G401 (cell line): ENCODE data around the gene KMT2E. TPM values are rescaled to one million over a fixed set of nuclear protein-coding genes. Genes with fewer than 3 reads are reported as not detected.

Source experiments
- DNase-seq: peaks from one replicate; pipeline ENCODE4 v3.0.0-alpha.2; 2015; ENCODE audit warnings: low spot score
- in situ Hi-C: cut with HindIII; loops from 2 replicates; pipeline ENCODE4 v1.10.0; 2016; ENCODE audit warnings: low sequenced_read_pairs, mixed read lengths
- total RNA-seq: library from RNA; depleted of rRNA; stranded (reverse); fragments of >200 nt; shearing (Covaris generic); gene quantifications from 2 replicates; pipeline ENCODE4 v1.2.3, GENCODE V29; 2014

The KMT2E gene
- total RNA-seq, 1 experiment from 2014 or later = 29.9 TPM

GRCh38 chr7:105055621-105056020, 41.6 kb downstream of the KMT2E start:
- DNase-seq = no peak
- in situ Hi-C loops = no loop called here

GRCh38 chr7:105057472-105057871, 43.5 kb downstream of the KMT2E start:
- no peak for DNase-seq
- in situ Hi-C loops = no loop called here

- in situ Hi-C loops = no loop called here
- DNase-seq = no peak
These were observed 46.4 kb downstream of the KMT2E start for GRCh38 chr7:105060437-105060836.

- in situ Hi-C loops = no loop called here
- no peak for DNase-seq
These were observed 46.9 kb downstream of the KMT2E start for GRCh38 chr7:105060923-105061322.

- no peak for DNase-seq
- in situ Hi-C loops = no loop called here
These were observed 51.1 kb downstream of the KMT2E start for GRCh38 chr7:105065104-105065503.

GRCh38 chr7:105067691-105068090, 53.7 kb downstream of the KMT2E start:
- no peak for DNase-seq
- in situ Hi-C loops = no loop called here

- in situ Hi-C loops = no loop called here
- no peak for DNase-seq
These were observed 54.9 kb downstream of the KMT2E start for GRCh38 chr7:105068886-105069285.

GRCh38 chr7:105073143-105073542, 59.1 kb downstream of the KMT2E start:
- DNase-seq = no peak
- in situ Hi-C loops = no loop called here

GRCh38 chr7:105079348-105079747, 65.3 kb downstream of the KMT2E start:
- DNase-seq = no peak
- in situ Hi-C loops = no loop called here

- DNase-seq = no peak
- in situ Hi-C loops = no loop called here
These were observed 70.6 kb downstream of the KMT2E start for GRCh38 chr7:105084581-105084980.

- in situ Hi-C loops = no loop called here
These were observed 72.8 kb downstream of the KMT2E start for GRCh38 chr7:105086850-105087249.

GRCh38 chr7:105087981-105088380, 74.0 kb downstream of the KMT2E start:
- in situ Hi-C loops = no loop called here
- DNase-seq = no peak

More at GRCh38 chr7:105086850-105087249, 72.8 kb downstream of the KMT2E start:
- no peak for DNase-seq

- in situ Hi-C loops = no loop called here
- DNase-seq = no peak
These were observed 74.5 kb downstream of the KMT2E start for GRCh38 chr7:105088456-105088855.

GRCh38 chr7:105094966-105095365, 81.0 kb downstream of the KMT2E start:
- DNase-seq = no peak
- in situ Hi-C loops = no loop called here

- in situ Hi-C loops = no loop called here
- DNase-seq = no peak
These were observed 82.3 kb downstream of the KMT2E start for GRCh38 chr7:105096306-105096705.

GRCh38 chr7:105097619-105098018, 83.6 kb downstream of the KMT2E start:
- DNase-seq = no peak
- in situ Hi-C loops = no loop called here

GRCh38 chr7:105098863-105099515, 85.0 kb downstream of the KMT2E start:
- in situ Hi-C loops = no loop called here
- DNase-seq = no peak

GRCh38 chr7:105101864-105102263, 87.9 kb downstream of the KMT2E start:
- in situ Hi-C loops = no loop called here
- DNase-seq = no peak

GRCh38 chr7:105102557-105103352, 88.8 kb downstream of the KMT2E start:
- in situ Hi-C loops = no loop called here
- DNase-seq = no peak

GRCh38 chr7:105105579-105105978, 91.6 kb downstream of the KMT2E start:
- in situ Hi-C loops = no loop called here

GRCh38 chr7:105106473-105106872, 92.5 kb downstream of the KMT2E start:
- DNase-seq = no peak
- in situ Hi-C loops = no loop called here

More at GRCh38 chr7:105105579-105105978, 91.6 kb downstream of the KMT2E start:
- no peak for DNase-seq
